Tibial artery (tissue), 4 donors: ENCODE data around the gene SCP2.

Source experiments
- DNase-seq, 2 donors: peaks; one replicate each; pipeline ENCODE4 v3.0.0-alpha.2; 2019
- H3K27ac ChIP-seq, 2 donors: fragments of 200-600 bp; sonication (generic) in 1 of 2; 1 replicate in 1 of 2; 2 replicates in 1 of 2; pipeline ENCODE4 v1.5.1; 2018 to 2019; ENCODE audit warnings: mild to moderate bottlenecking in 1 of 2
- H3K27me3 ChIP-seq, 2 donors: fragments of 200-600 bp; sonication (generic) in 1 of 2; one replicate each; pipeline versions ENCODE4 v1.5.1 to v1.6.0; 2016 to 2019
- H3K36me3 ChIP-seq, 3 donors: fragments of 200-600 bp; sonication (generic) in 2 of 3; one replicate each; pipeline ENCODE4 v1.5.1; 2016 to 2019; ENCODE audit warnings: mild to moderate bottlenecking in 2 of 3
- H3K4me1 ChIP-seq, 4 donors: fragments of 200-600 bp; sonication (generic) in 2 of 4; 1 replicate in 3 of 4; 2 replicates in 1 of 4; pipeline ENCODE4 v1.5.1; 2016 to 2019
- H3K4me3 ChIP-seq, 2 donors: fragments of 200-600 bp; sonication (generic) in 1 of 2; 1 replicate in 1 of 2; 2 replicates in 1 of 2; pipeline ENCODE4 v1.5.1; 2018 to 2019; ENCODE audit warnings: mild to moderate bottlenecking in 2 of 2
- H3K9me3 ChIP-seq, 3 donors: fragments of 200-600 bp; sonication (generic) in 1 of 3; one replicate each; pipeline ENCODE4 v1.5.1; 2016 to 2019
- CTCF ChIP-seq, 2 experiments: fragments of 200-600 bp in 1 of 2; fragments of 450-650 bp in 1 of 2; IDR thresholded peaks; one replicate each; pipeline ENCODE4 v1.5.1; 2017 to 2019; ENCODE audit warnings: antibody characterized with exemption in 2 of 2, mild to moderate bottlenecking in 1 of 2, moderate library complexity in 1 of 2
- intact Hi-C: fragments of 100-400 bp; cut with DNase I; formaldehyde crosslinking; loops from one replicate; pipeline ENCODE4 v1.15.0; 2023; ENCODE audit warnings: low total_unique reads

Gene SCP2

DNA sequence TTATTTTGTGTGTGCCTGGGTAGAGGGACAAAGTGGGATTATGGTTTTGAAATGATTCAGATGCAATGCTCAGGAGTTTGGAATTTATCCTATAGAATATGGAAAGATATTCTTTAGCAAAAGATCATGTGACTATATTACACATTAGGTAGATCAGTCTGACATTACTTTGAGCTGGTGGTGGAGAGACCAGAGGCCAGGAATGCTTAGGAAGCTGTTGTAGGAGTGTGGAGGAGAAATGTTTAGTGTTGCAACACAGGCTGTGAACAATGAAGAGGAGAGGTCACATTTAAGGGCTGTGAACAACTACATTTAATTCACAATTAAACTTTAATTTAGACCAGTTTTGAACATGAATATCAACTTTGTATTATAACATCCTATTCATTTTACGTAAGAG, 89.6 kb downstream of the SCP2 start:
- H3K4me3 ChIP-seq = no peak overlapping the region
- no peak for DNase-seq
- no peaks in the 10 kb centered on the region for H3K36me3 ChIP-seq
- H3K27me3 ChIP-seq = no peaks in the 10 kb centered on the region
- TF ChIP-seq CTCF (IDR thresholded peaks at IDR 0.05) = no peak
- H3K9me3 ChIP-seq = no peaks in the 10 kb centered on the region
- intact Hi-C loops = no loop called here
- no peak overlapping the region for H3K27ac ChIP-seq
- peaks cover 0 to 21% (median 7%) of the 10 kb centered on the region in 4 donors for H3K4me1 ChIP-seq

DNA sequence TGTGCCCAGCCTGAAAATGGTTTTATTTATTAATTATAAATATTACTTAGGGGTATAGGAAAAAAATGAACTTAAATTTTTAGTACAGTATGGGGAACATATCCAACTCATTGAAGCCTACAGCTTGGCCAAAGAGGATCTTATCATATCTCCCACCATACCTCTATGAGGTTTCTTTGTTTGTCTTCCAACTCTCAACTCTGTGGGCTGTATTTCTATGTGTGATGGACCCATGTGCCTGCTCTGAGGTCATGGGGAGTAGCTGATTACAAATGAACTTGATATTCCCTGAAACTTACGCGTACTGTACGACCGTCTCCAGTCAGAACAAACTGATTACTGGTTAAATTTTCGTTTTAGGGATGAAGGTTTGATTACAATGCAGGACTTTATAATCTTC, 93.5 kb downstream of the SCP2 start:
- TF ChIP-seq CTCF (IDR thresholded peaks at IDR 0.05) = no peak
- intact Hi-C loops = no loop called here

DNA sequence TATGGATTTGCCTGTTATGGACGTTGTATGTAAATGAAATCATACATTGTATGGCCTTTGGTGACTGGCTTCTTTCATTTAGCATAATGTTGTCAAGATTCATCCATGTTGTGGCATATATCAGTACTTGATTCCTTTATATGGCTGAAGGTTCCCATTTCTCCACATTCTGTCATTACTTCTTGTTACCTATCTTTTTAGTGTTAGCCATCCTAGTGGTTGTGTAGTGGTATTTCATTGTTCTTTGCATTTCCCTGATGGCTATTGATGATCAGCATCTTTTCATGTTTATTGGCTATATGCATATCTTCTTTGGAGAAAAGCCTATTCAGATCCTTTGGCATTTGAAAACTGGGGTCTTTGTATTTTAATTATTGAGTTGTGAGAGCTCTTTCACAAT, 95.1 kb downstream of the SCP2 start:
- no peaks in the 10 kb centered on the region for H3K36me3 ChIP-seq
- DNase-seq = no peak
- peaks cover 0 to 12% (median 2%) of the 10 kb centered on the region in 4 donors for H3K4me1 ChIP-seq
- no peak overlapping the region for H3K4me3 ChIP-seq
- no peak overlapping the region for H3K27ac ChIP-seq
- no peaks in the 10 kb centered on the region for H3K9me3 ChIP-seq
- H3K27me3 ChIP-seq = no peaks in the 10 kb centered on the region
- TF ChIP-seq CTCF (IDR thresholded peaks at IDR 0.05) = no peak
- intact Hi-C loops = no loop called here

More for the DNA sequence above, 93.5 kb downstream of the SCP2 start:
- H3K36me3 ChIP-seq = no peaks in the 10 kb centered on the region
- H3K27me3 ChIP-seq = no peaks in the 10 kb centered on the region
- H3K4me1 ChIP-seq = peaks cover 0 to 28% (median 5%) of the 10 kb centered on the region in 4 donors
- no peak overlapping the region for H3K4me3 ChIP-seq
- no peak for DNase-seq
- H3K27ac ChIP-seq = no peak overlapping the region
- H3K9me3 ChIP-seq = no peaks in the 10 kb centered on the region

DNA sequence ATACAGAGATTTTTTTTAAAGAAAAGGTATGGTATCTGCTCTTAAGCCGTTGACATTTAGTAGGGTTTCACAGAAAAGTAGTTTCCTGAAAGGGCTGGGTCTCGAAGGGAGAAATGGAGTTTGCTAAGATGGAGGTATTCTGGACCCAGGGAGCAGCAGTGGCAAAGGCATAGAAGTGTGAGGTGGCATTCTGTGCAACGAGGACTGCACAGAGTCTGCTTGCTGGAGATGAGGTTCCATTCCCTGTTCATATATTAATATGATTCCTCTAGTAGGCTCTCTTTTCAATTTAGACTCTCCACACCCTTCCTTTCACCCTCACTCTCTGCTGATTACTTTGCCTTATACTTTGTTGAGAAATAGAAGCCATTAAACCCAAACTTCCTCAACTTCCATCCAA, 96.5 kb downstream of the SCP2 start:
- no peak overlapping the region for H3K27ac ChIP-seq
- H3K9me3 ChIP-seq = no peaks in the 10 kb centered on the region
- H3K4me3 ChIP-seq = no peak overlapping the region
- intact Hi-C loops = no loop called here
- H3K36me3 ChIP-seq = peaks cover 0 to 2% (median 0%) of the 10 kb centered on the region in 3 donors
- no peaks in the 10 kb centered on the region for H3K27me3 ChIP-seq
- TF ChIP-seq CTCF (IDR thresholded peaks at IDR 0.05) = no peak
- peaks cover 0 to 12% (median 2%) of the 10 kb centered on the region in 4 donors for H3K4me1 ChIP-seq
- no peak for DNase-seq

- Histone ChIP-seq H3K4me1 (peaks cover 0 to 12% (median 2%) of the 10 kb centered on the region in 4 donors), H3K36me3 (peaks cover 1 to 8% (median 5%) of the 10 kb centered on the region in 3 donors), H3K9me3 (no peaks in the 10 kb centered on the region), H3K27ac (no peak overlapping the region), H3K4me3 (no peak overlapping the region), H3K27me3 (no peaks in the 10 kb centered on the region)
- intact Hi-C loops = no loop called here
- DNase-seq = no peak
- no peak for TF ChIP-seq CTCF (IDR thresholded peaks at IDR 0.05)
These were observed 97.0 kb downstream of the SCP2 start for GRCh38 chr1:53024117-53024516.
